ENCODE measurements around the gene TAOK3.
A peak's percentile ranks its signal among the peaks of the same experiment; 100 is the strongest.
"Not testable (repeated sequence)": the region's sequence is repeated elsewhere in the genome, so short reads cannot be mapped to it uniquely, and the experiment has no call there.

TAOK3 gene

DNA sequence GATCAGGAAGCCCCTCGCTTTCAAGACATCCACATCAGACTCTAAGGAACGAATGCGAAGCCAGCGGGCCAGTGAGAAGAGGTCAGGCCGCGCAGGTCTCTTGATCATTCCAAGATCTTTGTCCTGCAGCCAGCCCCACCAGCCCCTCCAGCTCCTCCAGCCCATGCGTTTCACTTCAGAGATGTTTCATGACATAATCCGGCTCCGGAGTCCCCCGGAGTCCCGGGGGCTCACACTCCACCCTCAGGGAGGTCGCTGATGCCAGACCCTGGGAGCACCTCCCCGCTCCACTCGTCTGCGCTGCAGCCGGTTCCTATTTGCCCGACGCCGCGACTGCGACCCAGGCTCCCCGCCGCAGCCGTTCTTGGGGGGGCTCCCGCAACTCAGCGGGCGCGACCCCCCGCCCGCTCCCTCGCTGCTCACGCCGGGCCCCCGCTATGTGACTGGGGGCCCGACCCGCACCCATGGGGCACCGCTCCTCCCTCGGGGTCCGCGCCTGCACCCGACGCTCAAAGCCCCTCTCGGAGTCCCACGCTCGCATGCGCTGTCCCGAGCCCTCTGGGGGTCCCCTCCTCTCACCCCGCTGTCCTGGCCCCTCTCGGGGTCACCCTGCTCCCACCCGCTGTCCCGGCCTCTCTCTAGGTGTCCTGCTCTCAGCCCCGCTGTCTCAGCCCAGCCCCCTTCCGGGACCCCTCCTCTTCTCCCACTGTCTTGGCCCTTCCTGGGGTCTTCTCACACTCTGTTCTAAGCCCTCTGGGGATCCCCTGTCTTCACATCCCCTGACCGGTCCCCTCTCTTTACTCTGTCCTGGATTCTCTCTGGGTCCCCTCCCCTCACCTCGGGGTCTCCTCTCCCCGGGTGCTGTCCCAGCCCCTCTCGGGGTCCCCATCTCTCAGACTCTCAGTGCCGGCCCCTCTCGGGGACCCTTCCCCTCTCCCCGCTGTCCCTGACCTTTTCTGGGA lies 1.1 kb downstream of the TAOK3 start:
- DNase-seq, result no peak

DNA sequence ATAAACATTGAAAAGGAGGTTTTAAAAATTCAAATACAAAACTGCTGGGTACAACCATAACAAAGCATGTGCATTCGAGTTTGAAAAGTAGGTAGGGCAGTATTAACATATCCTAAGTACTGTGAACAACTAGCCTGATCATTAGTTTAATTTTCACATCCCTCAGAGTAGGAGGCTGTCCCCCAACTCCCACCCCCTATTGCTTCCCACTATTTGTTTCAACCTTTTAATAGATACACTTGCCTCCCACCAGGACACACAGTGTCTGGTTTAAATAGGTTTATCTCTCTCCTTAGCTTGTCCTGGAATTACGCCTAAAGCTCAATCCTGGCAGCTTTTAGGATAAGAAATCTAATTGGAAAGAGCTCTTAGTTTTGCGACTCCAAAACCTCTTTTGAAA lies 2.1 kb downstream of the TAOK3 start:
- DNase-seq, result no peak

DNA sequence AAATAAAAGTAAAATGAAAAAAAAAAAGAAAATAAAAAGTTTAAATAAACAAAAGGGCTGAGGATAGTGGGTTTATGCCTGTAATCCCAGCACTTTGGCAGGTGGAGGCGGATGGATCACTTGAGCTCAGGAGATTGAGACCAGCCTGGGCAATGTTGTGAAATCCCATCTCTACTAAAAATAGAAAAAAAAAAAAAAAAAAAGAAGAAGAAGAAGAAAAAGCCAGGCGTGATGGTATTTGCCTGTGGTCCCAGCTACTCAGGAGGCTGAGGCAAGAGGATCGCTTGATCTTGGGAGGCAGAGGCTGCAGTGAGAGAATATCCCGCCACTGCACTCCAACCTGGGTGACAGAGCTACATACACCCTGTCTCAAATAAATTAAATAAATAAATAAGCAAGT lies 3.9 kb downstream of the TAOK3 start:
- DNase-seq, result no peak

DNA sequence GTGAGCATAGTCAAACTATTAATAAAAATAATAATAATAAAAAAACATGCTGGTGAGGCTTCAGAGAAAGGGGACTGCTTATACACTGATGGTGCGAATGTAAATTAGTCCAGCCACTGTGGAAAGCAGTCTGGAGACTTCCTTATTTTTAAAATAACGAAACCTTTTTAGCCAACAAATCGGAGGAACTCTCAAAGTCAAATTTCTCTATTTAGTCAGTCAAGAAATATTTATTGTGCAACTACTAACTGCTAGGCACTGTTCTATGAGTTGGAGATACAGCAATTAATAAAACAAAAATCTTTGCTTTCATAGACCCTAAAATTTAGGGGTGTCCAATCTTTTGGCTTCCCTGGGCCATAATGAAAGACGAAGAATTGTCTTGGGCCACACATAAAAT lies 10.8 kb downstream of the TAOK3 start:
- DNase-seq, result no peak

DNA sequence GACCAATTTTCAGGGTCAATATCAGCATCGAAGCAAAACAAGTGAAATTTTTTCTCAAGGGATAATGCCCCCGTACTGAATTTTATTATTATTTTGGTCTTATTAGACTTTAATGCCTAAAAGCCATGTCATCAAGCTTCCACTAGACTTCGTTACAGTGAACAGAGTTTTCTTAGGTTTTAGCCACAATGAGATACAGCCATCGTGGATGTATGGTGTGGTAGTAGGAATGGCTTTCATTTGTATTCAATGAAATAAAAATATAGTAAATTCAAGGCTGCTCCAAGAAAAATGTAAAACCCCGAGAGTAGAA lies 11.7 kb downstream of the TAOK3 start:
- no peak for DNase-seq

DNA sequence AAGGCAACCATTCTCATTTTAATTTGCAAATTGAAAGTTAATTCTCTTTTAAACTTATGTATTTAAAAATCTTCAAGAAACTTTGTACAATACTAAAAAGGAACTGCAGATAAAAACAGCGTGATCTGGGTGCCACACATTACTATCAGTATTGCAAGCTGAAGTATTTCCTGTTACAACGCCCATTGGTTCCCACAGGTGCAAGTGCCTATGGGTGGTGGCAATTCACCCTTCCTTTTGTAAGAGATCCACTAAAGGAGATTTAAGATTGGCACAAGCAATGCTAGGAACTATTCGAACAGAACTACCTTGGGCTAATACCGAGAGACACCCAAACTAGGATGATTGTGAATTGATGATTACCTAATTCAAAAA lies 13.2 kb downstream of the TAOK3 start:
- no peak for DNase-seq

DNA sequence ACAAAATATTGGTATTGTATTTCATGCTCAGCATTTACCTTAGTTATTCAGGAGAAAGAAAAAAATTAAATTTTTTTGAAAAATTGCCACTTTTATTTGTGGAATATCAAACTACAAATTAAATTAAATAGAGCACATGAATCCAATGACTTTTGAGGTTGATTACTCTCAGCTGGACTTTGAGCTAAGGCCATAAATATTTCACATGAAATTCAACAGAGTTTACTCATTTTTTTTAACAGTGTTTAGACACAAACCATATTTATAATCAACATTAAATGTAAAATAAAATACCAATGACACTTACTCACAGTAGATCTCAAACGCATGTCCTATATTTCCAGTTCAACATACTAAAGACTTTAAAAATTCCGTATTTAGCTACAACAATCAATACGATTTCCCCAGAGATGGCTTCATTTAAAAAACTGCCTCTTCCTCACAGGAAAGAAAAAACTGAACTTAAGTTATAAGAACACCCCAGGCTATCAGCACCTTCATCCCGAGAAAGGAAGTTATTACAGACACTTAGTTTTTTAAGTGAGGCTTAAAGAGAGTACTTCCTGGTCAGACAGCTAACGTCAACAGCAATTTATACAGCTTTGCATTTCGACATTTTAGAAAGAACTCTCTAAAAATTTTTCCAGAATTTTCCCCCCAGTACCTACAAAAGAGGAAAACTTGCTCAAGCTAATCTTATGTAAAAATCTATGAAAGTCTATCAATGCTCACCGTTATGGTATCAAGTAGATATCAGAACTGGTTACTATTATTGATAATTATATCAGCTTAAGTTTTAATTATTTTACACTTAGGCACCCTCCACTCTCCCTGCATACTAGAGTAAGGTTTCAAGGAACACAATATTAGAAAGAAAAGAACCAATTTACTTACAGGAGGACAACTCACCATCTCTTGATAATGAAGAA lies 13.8 kb downstream of the TAOK3 start:
- DNase-seq, result no peak

DNA sequence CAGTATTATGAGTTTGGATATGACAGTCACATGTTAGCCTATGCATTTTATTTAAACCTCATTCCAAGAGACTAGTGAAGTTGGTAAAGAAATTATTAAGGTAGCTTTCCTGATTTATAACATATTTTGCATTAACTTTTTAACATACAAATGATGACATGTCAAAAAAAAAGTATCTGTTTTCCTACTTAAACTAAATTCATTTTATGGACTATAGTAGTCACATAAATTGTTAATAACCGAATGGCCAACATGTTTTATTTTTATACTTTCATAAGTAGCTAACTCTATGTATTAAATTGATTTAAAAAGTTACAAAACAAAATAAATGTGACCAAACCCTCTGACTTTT lies 14.7 kb downstream of the TAOK3 start:
- DNase-seq, result no peak

DNA sequence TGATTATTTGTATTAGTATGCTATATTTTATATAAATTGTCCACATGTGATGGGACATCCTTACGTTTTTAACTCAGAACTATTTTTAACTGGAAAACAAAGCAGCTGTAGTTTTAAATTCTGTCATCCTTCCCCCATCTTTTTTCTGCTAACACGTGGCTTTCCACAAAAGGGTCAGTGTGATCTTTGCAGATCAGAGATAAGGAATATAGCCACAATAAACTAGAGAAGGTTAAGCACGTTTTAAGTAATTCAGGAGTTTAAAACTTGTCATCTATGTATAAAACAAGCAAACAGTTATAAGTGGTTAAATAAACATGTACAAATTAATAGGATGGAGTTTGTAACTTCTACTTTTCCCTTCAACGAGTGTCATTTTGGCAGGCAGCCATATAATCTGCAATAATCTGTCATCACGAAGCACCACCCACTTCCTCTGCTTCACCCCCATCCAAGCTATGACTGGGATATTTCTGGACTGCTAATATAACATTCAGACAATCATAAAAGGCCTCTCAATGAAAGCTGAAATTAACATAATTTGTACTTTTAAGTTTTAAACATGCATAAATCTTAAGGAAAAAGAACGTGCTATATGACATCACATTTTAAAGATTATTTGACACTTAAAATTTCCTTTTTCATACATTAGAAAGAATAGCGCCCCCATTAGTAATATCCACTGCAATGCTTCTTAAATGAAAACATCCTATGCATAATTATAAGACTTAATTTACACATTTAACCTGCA lies 15.3 kb downstream of the TAOK3 start:
- peak; percentile 27 for DNase-seq

DNA sequence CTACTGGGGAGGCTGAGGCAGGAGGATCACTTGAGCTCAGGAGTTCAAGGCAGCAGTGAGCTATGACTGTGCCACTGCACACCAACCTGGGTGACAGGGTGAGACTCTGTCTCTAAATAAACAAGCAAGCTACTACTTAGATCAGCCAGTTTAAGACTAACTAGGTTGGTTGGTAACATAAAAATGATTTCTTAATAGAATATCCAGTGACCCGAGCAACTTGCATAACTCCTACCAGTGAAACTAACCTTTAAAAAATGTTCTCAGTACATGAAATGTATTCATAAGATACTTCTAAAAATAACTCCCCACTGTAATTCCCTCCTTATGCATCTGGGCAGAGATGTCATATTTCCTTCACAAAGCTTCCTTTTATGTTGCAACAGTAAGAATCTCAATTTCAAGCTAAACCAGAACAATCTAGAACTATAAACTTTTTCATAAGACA lies 15.9 kb downstream of the TAOK3 start:
- peak; percentile 28 for DNase-seq

DNA sequence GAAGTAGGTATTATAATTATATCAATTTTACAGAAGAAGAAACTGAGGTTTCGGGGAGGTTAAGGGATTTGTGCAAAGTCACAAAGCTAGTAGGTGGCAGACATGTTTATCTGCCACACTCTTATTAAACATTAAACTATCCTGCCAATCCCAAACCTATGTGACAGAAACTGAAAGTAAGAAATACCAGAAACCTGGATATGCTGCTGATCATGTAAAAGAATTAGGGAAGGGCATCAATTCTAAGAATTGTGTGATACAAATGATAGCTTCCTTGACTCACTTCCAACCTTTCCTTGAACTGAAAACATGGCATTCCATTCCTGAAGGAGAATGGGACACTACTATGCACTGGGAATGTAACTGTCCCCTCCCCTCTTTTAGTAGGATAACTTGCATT lies 16.9 kb downstream of the TAOK3 start:
- DNase-seq, result no peak

DNA sequence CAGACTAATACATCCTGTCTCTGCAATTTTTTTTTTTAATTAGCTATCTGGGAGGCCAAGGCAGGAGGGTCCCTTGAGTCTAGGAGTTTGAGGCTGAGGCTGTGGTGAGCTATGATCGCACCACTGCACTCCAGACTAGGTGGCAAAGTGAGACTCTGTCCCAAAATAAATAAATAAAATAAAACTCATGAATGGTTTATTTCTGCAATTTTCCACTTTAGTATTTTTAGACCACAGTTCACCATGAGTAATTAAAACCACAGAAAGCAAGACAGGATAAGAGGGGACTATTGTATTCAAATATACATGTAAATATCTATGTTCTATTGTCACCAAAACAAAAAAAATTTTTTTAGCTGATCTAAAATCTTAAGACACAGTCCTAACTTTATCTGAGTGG lies 17.8 kb downstream of the TAOK3 start:
- no peak for DNase-seq

DNA sequence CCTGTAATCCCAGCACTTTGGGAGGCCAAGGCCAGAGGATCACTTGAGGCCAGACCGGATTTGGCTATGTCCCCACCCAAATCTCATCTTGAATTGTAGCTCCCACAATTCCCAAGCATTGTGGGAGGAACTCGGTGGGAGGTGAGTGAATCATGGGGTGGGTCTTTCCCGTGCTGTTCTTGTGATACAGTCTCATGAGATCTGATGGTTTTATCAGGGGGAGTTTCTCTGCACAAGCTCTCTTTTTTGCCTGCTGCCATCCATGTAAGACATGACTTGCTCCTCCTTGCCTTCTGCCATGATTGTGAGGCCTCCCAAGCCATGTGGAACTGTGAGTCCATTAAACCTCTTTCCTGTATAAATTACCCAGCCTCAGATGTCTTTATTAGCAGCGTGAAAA lies 18.2 kb downstream of the TAOK3 start:
- not testable (repeated sequence) for DNase-seq

DNA sequence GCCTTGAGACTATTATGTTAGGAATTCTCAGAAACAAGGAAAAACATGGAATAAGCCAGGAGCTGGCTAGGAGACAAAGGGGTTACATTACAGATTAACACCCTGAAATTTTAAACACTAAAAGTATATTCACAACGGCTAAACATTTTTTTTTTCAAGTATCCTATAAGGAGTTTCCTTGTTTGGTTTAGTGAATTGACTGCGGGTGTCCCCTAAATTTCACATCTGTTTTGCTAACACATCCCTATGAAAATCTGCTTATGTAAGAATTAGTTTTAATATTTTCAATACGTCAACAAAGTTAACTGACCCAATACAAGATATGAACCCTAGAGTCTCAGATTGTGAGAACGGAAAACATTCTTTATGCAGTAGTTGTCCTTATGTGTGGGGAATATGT lies 19.0 kb downstream of the TAOK3 start:
- no peak for DNase-seq

DNA sequence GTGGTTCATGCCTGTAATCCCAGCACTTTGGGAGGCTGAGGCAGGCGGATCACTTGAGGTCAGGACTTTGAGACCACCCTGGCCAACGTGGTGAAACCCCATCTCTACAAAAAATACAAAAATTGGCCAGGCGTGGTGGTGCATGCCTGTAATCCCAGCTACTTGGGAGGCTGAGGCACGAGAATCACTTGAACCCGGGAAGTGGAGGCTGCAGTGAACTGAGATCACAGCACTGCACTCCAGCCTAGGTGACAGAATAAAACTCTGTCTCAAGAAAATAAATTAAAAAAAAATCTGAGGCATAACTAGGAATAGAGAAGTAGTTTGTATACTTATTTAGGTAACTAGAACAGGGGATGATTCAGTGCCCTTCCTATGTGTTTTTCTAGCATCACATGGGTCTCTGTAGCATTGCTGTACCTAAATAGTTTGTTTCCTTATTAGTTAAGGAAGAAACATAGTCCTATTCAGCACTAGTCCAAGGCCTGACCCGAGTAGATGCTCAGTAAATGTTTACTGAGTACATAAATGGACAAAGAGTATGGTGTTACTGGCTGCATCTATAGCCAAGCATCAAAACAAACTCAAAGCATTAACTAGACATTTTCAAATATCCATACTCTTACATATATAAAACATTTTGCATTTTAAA lies 21.7 kb downstream of the TAOK3 start:
- DNase-seq, result no peak

DNA sequence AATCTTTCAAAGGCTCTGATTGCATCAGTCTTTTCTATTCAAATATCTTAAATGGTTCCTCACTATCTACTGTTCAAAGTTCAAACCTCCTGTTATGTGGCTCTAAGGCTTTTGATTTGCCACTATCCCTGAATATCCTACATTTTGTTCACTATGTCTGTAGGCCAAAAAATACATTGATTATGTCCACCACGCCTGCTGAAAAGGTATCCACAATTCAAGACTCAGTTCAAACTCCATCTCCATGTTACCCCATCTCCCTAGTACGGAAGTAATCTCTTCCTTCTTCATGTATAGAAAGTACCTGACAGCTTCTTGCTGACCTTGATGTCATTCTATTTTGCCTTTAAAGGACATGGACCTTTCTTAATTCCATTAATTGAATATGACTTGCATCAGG lies 24.8 kb downstream of the TAOK3 start:
- DNase-seq, result no peak

DNA sequence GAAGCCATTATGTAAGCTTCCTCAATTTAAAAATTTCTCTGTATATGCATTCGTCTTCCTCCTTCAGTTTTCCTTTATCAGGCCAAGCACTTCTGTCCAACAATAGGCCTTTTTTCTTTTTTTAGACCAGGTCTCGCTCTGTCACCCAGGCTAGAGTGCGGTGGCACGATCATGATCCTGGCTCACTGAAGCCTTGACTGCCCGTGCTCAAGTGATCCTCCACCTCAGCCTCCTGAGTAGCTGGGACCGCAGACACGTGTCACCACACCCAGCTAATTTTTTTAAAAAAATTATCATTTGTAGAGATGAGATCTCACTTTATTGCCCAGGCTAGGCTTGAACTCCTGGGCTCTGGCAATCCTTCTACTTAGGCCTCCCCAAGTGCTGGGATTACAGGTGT lies 25.8 kb downstream of the TAOK3 start:
- DNase-seq, result no peak

DNA sequence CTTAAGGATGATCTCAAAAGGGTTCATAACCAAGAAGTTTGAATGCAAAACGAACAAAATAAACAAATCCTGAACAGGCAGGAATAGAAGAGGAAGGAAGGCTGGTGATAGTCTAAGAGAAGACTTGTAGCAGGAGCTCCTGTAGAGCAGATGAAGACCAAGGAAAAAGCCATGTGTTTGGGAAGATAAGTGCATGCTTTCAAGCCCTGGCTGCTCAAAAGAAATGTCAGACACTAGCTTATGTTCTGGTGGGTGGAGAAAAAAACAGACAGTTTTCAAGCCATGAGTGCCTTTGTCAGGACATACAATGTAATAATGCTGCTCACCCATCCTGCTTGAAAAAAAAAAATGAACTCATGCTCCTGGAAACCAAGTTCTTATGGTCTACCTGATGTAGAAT lies 27.4 kb downstream of the TAOK3 start:
- peak; percentile 30 for DNase-seq

DNA sequence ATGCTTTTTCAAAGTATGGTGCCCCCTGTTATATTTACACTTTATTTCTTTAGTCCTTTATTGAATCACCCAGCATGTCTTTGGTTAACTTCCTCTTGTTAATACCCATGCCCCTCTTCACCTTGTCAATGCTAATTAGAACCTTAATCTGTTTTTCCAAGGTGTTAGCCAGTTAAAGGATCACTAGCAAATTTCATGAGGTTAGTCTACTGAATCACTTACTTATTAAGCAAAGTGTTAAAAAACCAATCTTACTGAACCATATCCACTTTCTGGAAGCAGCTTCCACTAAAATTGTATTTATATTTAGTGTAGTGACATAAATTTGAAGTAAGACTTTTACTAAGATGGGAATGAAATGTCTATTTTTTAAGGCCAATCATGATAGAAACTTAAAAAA lies 27.9 kb downstream of the TAOK3 start:
- DNase-seq, result no peak

DNA sequence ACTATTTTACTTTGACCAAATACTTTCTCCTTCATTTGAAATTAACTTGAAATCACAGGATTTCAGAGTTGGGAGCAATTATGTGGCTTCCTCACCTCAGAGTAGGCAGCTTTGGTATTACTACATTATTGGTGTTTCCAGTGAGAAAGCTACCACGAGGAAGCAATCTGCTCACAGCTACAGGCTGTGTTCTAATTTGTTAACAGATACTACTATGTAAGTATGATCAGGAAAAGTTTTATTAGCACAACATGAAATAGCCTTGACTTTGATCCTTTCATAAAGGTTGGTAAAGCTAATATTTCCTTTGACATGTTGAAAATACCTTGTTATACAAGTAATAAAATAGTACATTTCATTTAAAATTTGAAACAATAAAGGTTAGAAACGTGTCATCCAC lies 30.6 kb downstream of the TAOK3 start:
- no peak for DNase-seq

DNA sequence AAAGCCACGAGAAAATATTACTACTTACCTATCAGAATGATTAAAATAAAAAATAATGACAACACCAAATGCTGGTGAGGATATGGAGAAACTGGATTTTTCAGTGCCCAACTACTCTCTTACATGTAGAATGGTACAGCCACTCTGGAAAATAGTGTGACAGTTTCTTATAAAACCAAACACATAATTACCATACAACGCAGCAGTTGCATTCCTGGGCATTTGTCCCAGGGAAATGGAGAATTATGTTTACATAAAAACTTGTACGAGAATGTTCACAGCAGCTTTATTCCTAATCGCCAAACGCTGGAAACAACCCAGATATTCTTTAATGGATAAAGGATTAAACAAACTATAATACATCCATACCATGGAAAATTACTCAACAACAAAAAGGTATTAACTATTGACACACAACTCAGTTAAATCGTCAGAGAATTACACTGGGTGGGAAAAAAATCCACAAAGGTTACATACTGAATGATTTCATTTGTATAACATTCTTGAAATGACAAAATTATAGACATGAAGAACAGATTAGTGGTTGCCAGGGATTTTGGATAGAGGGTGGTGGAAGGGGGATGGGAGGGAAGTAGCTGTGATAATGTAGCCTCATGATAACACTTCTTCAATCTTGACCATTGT lies 35.4 kb downstream of the TAOK3 start:
- no peak for DNase-seq

DNA sequence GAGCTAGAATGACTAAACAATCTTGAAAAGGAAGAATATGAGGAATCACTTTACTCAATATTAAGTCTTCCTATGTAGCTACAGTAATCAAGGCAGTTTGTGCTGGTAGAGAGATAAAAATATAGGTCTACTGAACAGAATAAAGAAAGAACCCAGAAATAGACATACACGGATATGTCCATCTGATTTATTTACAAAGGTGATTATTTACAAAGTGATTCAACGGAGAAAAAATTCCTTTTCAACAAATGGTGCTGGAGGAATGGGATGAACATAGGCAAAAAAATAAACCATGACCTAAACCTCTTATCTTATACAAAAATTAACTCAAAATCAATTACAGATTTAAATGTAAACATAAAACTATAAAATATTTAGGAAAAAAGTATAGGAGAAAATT lies 36.6 kb downstream of the TAOK3 start:
- no peak for DNase-seq

Data from kidney glomerular epithelial cell (primary cell).